GM12891 (cell line): ENCODE results near the gene MORC2.

Experiments
- POLR2A ChIP-seq: IDR thresholded peaks from 2 replicates; pipeline ENCODE4 v1.6.1; 2011; ENCODE audit warnings: low read depth, low read length, control low read depth
- POLR2AphosphoS5 ChIP-seq: IDR thresholded peaks from 2 replicates; pipeline ENCODE4 v1.6.1; 2011; ENCODE audit warnings: low read depth, low read length, control low read depth

GRCh38 chr22:30902496-30903357, 65.8 kb downstream of the MORC2 start:
- TF ChIP-seq POLR2AphosphoS5 (no peak), POLR2A (no peak)
